IPS-15b (cell line): ENCODE measurements around the gene GPR162.

Source experiments
- H3K27me3 ChIP-seq: one replicate; pipeline ENCODE4 v1.6.1; 2013; ENCODE audit warnings: low read length; ENCODE audit not compliant: control insufficient read depth, insufficient read depth
- H3K36me3 ChIP-seq: one replicate; pipeline ENCODE4 v1.6.1; 2013; ENCODE audit warnings: low read length; ENCODE audit not compliant: control insufficient read depth, insufficient read depth
- H3K4me1 ChIP-seq: one replicate; pipeline ENCODE4 v1.6.1; 2013; ENCODE audit warnings: mild to moderate bottlenecking, low read length; ENCODE audit not compliant: control insufficient read depth, insufficient read depth
- H3K4me3 ChIP-seq: one replicate; pipeline ENCODE4 v1.5.1; 2013; ENCODE audit warnings: low read depth, low read length
- H3K9ac ChIP-seq: one replicate; pipeline ENCODE4 v1.6.1; 2013; ENCODE audit warnings: low read depth, mild to moderate bottlenecking, low read length
- H3K9me3 ChIP-seq: one replicate; pipeline ENCODE4 v1.6.1; 2013; ENCODE audit warnings: mild to moderate bottlenecking, low read length; ENCODE audit not compliant: control insufficient read depth, insufficient read depth

GPR162 gene

GRCh38 chr12:6826734-6827436 lies 5.3 kb downstream of the GPR162 start:
- H3K4me1 ChIP-seq: peaks cover 15% of the 10 kb centered on the region
- H3K9me3 ChIP-seq: no peaks in the 10 kb centered on the region
- H3K4me3 ChIP-seq: peak overlapping the region; percentile 47
- peaks cover 37% of the 10 kb centered on the region for H3K27me3 ChIP-seq
- H3K36me3 ChIP-seq: peaks cover 27% of the 10 kb centered on the region
- H3K9ac ChIP-seq: no peak overlapping the region

DNA sequence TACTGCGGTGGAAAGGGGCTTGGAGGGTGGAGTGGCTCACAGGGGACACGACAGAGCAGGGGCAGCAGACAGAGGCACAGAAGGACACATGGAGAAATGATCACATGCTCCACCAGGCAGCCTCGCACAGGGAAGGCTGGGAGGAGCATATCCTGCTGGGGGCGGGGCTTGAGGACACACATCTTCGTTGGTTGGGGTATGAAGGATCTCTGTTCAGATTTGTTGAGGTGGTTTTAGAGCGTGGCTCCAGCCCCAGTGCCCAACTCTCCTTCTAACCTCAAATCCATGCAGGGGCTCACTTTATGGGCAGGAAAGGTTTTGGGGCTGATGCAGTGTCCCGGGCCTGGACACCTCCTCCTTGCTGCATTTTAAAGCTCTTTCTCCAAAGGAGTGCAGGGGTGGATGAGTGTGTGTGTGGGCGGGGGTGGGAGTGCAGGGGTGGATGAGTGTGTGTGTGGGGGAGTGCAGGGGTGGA lies 5.9 kb downstream of the GPR162 start:
- Histone ChIP-seq H3K4me3 (peak overlapping the region; percentile 47), H3K9me3 (no peaks in the 10 kb centered on the region), H3K4me1 (peaks cover 15% of the 10 kb centered on the region), H3K9ac (no peak overlapping the region), H3K36me3 (peaks cover 31% of the 10 kb centered on the region), H3K27me3 (peaks cover 31% of the 10 kb centered on the region)

- peak within 1 kb of the TSS; percentile 77 for H3K9ac ChIP-seq
- H3K27me3 ChIP-seq: peaks cover 26% of the 10 kb centered on the region
- peaks cover 31% of the 10 kb centered on the region for H3K36me3 ChIP-seq
- H3K4me3 ChIP-seq: peak within 1 kb of the TSS; percentile 82
- no peaks in the 10 kb centered on the region for H3K9me3 ChIP-seq
- H3K4me1 ChIP-seq: peaks cover 10% of the 10 kb centered on the region
Observed at GRCh38 chr12:6827982-6828780, 6.6 kb downstream of the GPR162 start, which contains the start of gene P3H3. Gene P3H3 (plus strand): TSS chr12:6828407. CDS start chr12:6828441, 34 bp downstream.

GRCh38 chr12:6828781-6829535 lies 7.3 kb downstream of the GPR162 start:
- peak overlapping the region; percentile 77 for H3K9ac ChIP-seq
- H3K9me3 ChIP-seq: no peaks in the 10 kb centered on the region
- H3K4me3 ChIP-seq: peak overlapping the region; percentile 82
- H3K4me1 ChIP-seq: peaks cover 9% of the 10 kb centered on the region
- peaks cover 34% of the 10 kb centered on the region for H3K36me3 ChIP-seq
- peaks cover 21% of the 10 kb centered on the region for H3K27me3 ChIP-seq

DNA sequence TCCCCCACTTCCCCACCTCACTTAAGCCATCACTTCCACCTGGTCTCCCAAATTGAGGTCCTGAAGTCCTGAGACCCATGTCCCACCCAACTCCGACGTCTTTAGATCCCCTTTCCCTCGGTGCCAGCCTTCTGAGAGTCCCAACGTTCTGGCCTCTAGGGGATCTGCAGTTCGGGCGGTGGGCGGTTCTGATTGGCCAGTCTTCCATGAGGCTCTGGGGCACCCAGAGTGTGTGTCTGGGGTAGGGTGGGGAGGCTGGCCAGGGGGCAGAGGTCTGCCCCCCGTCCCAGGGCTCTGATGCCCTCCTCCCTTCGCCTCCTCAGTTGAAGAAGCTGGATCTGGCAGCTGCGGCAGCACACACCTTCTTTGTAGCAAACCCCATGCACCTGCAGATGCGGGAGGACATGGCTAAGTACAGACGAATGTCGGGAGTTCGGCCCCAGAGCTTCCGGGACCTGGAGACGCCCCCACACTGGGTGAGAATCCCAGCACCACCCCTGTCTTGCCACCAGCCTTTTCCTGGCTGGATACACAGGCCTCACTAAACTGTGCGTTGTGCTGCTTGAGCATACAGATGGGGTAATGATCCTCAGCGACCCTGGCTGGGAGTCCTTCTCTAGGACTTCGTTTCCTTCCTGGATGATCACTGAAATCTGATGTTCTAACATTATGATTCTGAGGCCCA lies 8.1 kb downstream of the GPR162 start:
- H3K36me3 ChIP-seq: peaks cover 32% of the 10 kb centered on the region
- peaks cover 9% of the 10 kb centered on the region for H3K4me1 ChIP-seq
- peak overlapping the region; percentile 77 for H3K9ac ChIP-seq
- H3K4me3 ChIP-seq: peak overlapping the region; percentile 82
- peaks cover 16% of the 10 kb centered on the region for H3K27me3 ChIP-seq
- no peaks in the 10 kb centered on the region for H3K9me3 ChIP-seq

GRCh38 chr12:6830286-6830890 lies 8.8 kb downstream of the GPR162 start:
- H3K9ac ChIP-seq: peak overlapping the region; percentile 77

GRCh38 chr12:6830999-6831398 lies 9.4 kb downstream of the GPR162 start:
- no peaks in the 10 kb centered on the region for H3K9me3 ChIP-seq
- H3K27me3 ChIP-seq: peaks cover 7% of the 10 kb centered on the region
- peaks cover 4% of the 10 kb centered on the region for H3K4me1 ChIP-seq
- no peak overlapping the region for H3K9ac ChIP-seq
- peaks cover 32% of the 10 kb centered on the region for H3K36me3 ChIP-seq
- no peak overlapping the region for H3K4me3 ChIP-seq

More at GRCh38 chr12:6830286-6830890, 8.8 kb downstream of the GPR162 start:
- peaks cover 4% of the 10 kb centered on the region for H3K4me1 ChIP-seq
- no peaks in the 10 kb centered on the region for H3K9me3 ChIP-seq
- H3K4me3 ChIP-seq: peak overlapping the region; percentile 82
- peaks cover 32% of the 10 kb centered on the region for H3K36me3 ChIP-seq
- H3K27me3 ChIP-seq: peaks cover 9% of the 10 kb centered on the region

- Histone ChIP-seq H3K4me3 (no peak overlapping the region), H3K36me3 (peaks cover 36% of the 10 kb centered on the region), H3K27me3 (peaks cover 2% of the 10 kb centered on the region), H3K9ac (no peak overlapping the region), H3K9me3 (no peaks in the 10 kb centered on the region), H3K4me1 (peaks cover 4% of the 10 kb centered on the region)
Observed at GRCh38 chr12:6831450-6831995, 9.9 kb downstream of the GPR162 start.

DNA sequence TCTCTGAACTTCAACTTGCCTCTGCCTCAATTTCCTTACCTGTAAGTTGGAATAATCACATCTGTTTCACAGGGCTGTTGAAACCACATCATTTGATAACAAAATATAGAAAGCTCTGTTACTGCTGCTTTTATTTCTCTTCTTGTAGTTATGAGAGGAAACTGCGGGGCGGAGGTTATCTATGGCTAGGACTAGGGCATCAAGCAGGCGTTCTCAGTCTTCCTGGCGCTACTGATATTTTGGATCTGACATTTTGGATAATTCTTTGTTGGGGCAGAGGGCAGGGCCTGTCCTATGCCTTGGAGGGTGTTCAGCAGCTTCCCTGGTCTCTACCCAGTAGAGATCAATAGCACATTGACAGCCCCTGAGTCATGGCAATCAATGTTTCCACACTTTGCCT lies 10.5 kb downstream of the GPR162 start:
- Histone ChIP-seq H3K36me3 (peaks cover 39% of the 10 kb centered on the region), H3K27me3 (no peaks in the 10 kb centered on the region), H3K9me3 (no peaks in the 10 kb centered on the region)

DNA sequence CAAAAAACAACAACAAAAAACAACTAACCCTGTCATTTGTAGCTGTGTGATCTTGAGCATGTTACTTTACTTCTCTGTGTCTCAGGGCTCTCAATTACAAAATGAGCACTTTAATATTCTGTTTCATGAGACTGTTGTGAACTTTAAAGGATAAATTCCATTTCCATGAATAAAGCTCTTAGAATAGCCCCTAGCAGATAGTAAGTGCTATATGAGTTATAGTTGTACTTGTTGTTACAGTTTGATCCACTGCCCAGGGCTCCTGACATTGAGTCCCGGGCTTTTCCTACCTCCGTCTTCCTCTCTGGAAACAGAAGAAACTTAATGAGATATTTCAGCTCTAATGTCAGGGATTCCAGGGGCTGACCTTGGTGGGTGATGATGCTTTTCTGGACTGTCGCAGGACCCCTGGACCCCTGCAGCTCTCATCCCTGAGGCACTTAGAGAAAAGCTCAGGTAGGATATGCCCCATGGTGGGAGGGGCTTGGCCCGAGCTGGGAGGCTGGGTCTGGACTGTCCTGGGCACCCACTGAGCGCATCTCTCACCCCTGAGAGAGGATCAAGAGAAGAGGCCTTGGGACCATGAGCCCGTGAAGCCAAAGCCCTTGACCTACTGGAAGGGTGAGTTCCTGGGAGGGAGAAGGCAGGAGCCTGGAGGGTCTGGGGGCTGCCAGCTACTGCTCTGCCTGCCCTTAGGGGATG lies 11.7 kb downstream of the GPR162 start:
- Histone ChIP-seq H3K4me3 (no peak overlapping the region), H3K4me1 (no peaks in the 10 kb centered on the region), H3K9me3 (no peaks in the 10 kb centered on the region), H3K9ac (no peak overlapping the region), H3K36me3 (peaks cover 51% of the 10 kb centered on the region), H3K27me3 (no peaks in the 10 kb centered on the region)

More for the DNA sequence above, 10.5 kb downstream of the GPR162 start:
- Histone ChIP-seq H3K9ac (no peak overlapping the region), H3K4me1 (peaks cover 2% of the 10 kb centered on the region), H3K4me3 (no peak overlapping the region)
